ENCODE data around the gene SOX8.

- no peak for TF ChIP-seq CEBPB (IDR thresholded peaks at IDR 0.05)
- no peak for TF ChIP-seq EGR1 (IDR thresholded peaks at IDR 0.05)
- no peak for TF ChIP-seq USF1 (IDR thresholded peaks at IDR 0.05)
- no peak for TF ChIP-seq EP300 (IDR thresholded peaks at IDR 0.05; ENCODE audit: borderline replicate concordance)
- no peak for TF ChIP-seq REST (IDR thresholded peaks at IDR 0.05; ENCODE audit: low read depth)
- TF ChIP-seq TEAD4 (IDR thresholded peaks at IDR 0.05): no peak
- TF ChIP-seq MAX (IDR thresholded peaks at IDR 0.05): no peak
Observed at GRCh38 chr16:1028524-1029258, 47.1 kb downstream of the SOX8 start.

All from Ishikawa (cell line).